ENCODE measurements around the gene JAM3. TPM values are rescaled to one million over a fixed set of nuclear protein-coding genes. Genes with fewer than 3 reads are reported as not detected.
"Not testable (repeated sequence)": the region's sequence is repeated elsewhere in the genome, so short reads cannot be mapped to it uniquely, and the experiment has no call there.

JAM3 gene
- total RNA-seq, 4 donors from 2014 or later: 10.9 to 14.7 (median 12.1) TPM

DNA sequence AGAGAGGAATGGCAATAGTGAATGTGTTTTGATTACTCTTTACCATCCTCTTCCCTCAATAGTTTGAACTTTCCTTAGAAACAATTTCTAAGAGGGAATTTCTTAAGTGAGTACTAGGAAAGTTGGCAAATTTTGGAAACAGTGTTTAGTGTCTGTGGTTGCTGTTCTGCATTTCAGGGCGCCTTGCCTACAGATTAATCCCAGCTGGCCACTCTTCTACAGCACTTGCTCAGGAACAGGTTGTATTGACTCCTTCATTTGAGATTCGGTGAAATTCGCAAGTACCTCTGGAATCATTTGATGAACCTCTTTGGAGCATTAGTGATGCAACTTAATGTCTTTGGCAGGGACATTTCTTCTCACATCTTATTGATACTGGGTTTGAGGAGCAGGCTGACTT, 28.3 kb downstream of the JAM3 start:
- H3K27me3 ChIP-seq: no peaks in the 10 kb centered on the region
- no peak for DNase-seq (ENCODE audit: low spot score in 2 of 2)
- H3K4me1 ChIP-seq: no peaks in the 10 kb centered on the region
- H3K9me3 ChIP-seq: no peaks in the 10 kb centered on the region
- WGBS: 81% methylated on average over 3 of the region's 3 CpGs
- H3K4me3 ChIP-seq: no peak overlapping the region
- H3K27ac ChIP-seq: no peak overlapping the region
- H3K36me3 ChIP-seq: no peaks in the 10 kb centered on the region
- TF ChIP-seq, protein P1, sequence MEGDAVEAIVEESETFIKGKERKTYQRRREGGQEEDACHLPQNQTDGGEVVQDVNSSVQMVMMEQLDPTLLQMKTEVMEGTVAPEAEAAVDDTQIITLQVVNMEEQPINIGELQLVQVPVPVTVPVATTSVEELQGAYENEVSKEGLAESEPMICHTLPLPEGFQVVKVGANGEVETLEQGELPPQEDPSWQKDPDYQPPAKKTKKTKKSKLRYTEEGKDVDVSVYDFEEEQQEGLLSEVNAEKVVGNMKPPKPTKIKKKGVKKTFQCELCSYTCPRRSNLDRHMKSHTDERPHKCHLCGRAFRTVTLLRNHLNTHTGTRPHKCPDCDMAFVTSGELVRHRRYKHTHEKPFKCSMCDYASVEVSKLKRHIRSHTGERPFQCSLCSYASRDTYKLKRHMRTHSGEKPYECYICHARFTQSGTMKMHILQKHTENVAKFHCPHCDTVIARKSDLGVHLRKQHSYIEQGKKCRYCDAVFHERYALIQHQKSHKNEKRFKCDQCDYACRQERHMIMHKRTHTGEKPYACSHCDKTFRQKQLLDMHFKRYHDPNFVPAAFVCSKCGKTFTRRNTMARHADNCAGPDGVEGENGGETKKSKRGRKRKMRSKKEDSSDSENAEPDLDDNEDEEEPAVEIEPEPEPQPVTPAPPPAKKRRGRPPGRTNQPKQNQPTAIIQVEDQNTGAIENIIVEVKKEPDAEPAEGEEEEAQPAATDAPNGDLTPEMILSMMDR (IDR thresholded peaks at IDR 0.05): no peak
- TF ChIP-seq POLR2AphosphoS5 (IDR thresholded peaks at IDR 0.05) (no peak), POLR2A (IDR thresholded peaks at IDR 0.05) (no peak), EP300 (IDR thresholded peaks at IDR 0.05) (no peak)

DNA sequence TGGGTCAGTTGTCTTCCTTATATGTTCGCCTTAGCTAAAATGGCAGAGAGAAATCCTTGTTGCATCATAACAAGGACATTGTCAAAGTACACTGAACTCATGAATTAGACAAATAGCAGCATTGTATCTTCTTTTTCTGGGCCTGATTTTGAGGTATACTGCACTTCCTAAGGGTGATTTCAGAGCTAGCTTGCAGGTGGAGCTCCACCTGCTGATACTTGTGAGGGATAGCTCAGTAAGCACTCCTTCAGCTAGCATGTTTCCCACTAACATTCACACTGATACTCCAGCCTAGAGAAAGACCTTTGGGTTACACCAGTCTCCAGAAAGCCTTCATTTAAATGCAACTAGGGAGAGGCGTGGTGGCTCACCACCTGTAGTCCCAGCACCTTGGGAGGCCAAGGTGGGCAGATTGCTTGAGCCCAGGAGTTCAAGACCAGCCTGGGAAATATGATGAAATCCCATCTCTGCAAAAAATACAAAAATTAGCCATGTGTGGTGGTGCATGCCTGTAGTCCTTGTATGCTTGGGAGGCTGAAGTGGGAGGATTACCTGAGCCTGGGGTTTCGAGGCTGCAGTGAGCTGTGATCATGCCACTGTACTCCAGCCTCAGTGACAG, 29.8 kb downstream of the JAM3 start:
- no peaks in the 10 kb centered on the region for H3K9me3 ChIP-seq
- TF ChIP-seq POLR2AphosphoS5 (IDR thresholded peaks at IDR 0.05) (no peak), POLR2A (IDR thresholded peaks at IDR 0.05) (no peak), EP300 (IDR thresholded peaks at IDR 0.05) (no peak)
- TF ChIP-seq, protein P1 (IDR thresholded peaks at IDR 0.05): no peak
- H3K27me3 ChIP-seq: no peaks in the 10 kb centered on the region
- no peaks in the 10 kb centered on the region for H3K36me3 ChIP-seq
- no peak overlapping the region for H3K4me3 ChIP-seq
- 88% methylated on average over 3 of the region's 3 CpGs for WGBS
- H3K4me1 ChIP-seq: no peaks in the 10 kb centered on the region
- no peak for DNase-seq (ENCODE audit: low spot score in 2 of 2)
- no peak overlapping the region for H3K27ac ChIP-seq

DNA sequence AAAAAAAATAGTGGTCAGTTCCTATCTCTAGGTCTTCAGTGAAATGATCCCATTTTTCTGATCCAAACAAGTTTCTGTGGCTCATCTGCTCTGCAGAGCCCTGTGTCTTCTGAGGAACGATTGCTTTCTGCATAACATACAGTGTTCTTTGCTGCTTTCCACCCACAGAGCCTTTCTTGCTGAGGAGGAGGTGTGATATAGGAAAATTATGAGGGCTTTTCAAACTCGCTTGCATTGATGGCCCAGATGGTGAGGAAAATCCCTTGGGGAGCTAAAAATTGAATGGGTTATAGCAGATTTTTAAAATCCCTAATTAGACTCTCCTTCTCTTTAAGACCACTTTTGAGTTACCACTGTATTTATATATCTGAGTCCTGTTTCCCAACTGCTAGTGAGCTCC, 31.3 kb downstream of the JAM3 start:
- H3K4me3 ChIP-seq: no peak overlapping the region
- H3K27ac ChIP-seq: no peak overlapping the region
- H3K36me3 ChIP-seq: no peaks in the 10 kb centered on the region
- no peak for DNase-seq (ENCODE audit: low spot score in 2 of 2)
- no peaks in the 10 kb centered on the region for H3K4me1 ChIP-seq
- no peaks in the 10 kb centered on the region for H3K27me3 ChIP-seq
- TF ChIP-seq EP300 (IDR thresholded peaks at IDR 0.05) (no peak), POLR2A (IDR thresholded peaks at IDR 0.05) (no peak), POLR2AphosphoS5 (IDR thresholded peaks at IDR 0.05) (no peak)
- TF ChIP-seq, protein P1 (IDR thresholded peaks at IDR 0.05): no peak
- WGBS: 77% methylated on average over 2 of the region's 2 CpGs
- H3K9me3 ChIP-seq: no peaks in the 10 kb centered on the region

DNA sequence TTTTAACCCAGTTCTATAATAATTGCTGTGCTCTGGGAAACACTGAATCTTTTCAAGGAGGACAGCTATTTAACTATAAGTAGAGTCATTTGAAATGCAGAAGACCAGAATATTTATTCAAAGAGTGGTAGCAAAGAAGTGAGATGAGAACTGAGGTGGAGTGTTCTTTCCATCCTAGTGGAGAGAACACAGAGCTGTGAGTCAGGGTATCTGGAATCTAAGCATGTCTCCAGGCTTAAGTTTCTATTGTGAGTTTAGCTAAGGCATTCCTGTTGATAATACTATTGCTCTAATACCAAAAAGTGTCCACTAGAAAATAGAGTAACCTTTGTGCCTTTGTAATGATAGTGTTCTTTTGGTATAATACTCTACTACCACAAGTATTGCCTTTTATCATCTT, 32.4 kb downstream of the JAM3 start:
- no peak overlapping the region for H3K4me3 ChIP-seq
- H3K36me3 ChIP-seq: no peaks in the 10 kb centered on the region
- H3K27ac ChIP-seq: no peak overlapping the region
- H3K9me3 ChIP-seq: no peaks in the 10 kb centered on the region
- H3K4me1 ChIP-seq: no peaks in the 10 kb centered on the region
- DNase-seq (ENCODE audit: low spot score in 2 of 2): no peak
- no peaks in the 10 kb centered on the region for H3K27me3 ChIP-seq
- TF ChIP-seq POLR2AphosphoS5 (IDR thresholded peaks at IDR 0.05): no peak
- TF ChIP-seq POLR2A (IDR thresholded peaks at IDR 0.05): no peak
- TF ChIP-seq, protein P1 (IDR thresholded peaks at IDR 0.05): no peak
- TF ChIP-seq EP300 (IDR thresholded peaks at IDR 0.05): no peak

DNA sequence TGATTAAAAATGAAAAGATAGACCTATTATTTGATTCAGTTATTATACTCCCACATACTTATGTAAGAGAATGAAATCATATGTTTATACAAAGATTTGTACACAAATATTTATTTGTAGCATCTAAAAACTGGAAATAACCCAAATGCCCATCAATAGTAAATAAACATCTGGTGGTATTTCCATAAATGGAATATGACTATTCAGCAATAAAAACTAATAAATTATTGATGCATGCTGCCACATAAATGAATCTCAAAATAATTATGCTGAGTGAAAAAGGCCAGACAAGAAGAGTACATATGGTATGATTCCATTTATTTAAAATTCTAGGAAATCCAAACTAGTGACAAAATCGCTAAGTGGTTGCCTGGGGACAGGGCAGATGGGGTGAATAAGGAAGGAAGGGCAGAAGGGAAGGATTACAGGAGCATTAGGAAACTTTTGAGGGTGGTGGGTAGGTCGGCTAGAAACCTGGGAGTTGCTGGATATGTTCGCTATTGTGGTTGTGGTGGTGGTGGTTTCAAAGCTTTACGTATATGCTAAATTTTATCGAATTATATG, 41.5 kb downstream of the JAM3 start:
- Histone ChIP-seq H3K27ac (no peak overlapping the region), H3K9me3 (no peaks in the 10 kb centered on the region), H3K4me3 (no peak overlapping the region), H3K36me3 (no peaks in the 10 kb centered on the region), H3K27me3 (no peaks in the 10 kb centered on the region), H3K4me1 (no peaks in the 10 kb centered on the region)
- DNase-seq (ENCODE audit: low spot score in 2 of 2): no peak
- TF ChIP-seq, protein P1 (IDR thresholded peaks at IDR 0.05): no peak
- TF ChIP-seq EP300 (IDR thresholded peaks at IDR 0.05) (no peak), POLR2AphosphoS5 (IDR thresholded peaks at IDR 0.05) (no peak), POLR2A (IDR thresholded peaks at IDR 0.05) (no peak)
- 78% methylated on average over 5 of the region's 5 CpGs for WGBS

DNA sequence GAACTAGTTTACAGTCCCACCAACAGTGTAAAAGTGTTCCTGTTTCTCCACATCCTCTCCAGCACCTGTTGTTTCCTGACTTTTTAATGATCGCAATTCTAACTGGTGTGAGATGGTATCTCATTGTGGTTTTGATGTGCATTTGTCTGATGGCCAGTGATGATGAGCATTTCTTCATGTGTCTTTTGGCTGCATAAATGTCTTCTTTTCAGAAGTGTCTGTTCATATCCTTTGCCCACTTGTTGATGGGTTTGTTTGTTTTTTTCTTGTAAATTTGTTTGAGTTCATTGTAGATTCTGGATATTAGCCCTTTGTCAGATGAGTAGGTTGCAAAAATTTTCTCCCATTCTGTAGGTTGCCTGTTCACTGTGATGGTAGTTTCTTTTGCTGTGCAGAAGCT, 44.9 kb downstream of the JAM3 start:
- H3K36me3 ChIP-seq; H3K4me1 ChIP-seq; H3K9me3 ChIP-seq; H3K27ac ChIP-seq; H3K4me3 ChIP-seq; H3K27me3 ChIP-seq; DNase-seq (ENCODE audit: low spot score in 2 of 2): not testable (repeated sequence)
- 86% methylated on average over 1 of the region's 1 CpG for WGBS

Data from suprapubic skin (tissue), 4 donors.